HEK293 (cell line): ENCODE results near the gene ABT1.

Experiments used
- GFI1B ChIP-seq: fragments of 450-650 bp; formaldehyde crosslinking; IDR thresholded peaks from 2 replicates; pipeline ENCODE4 v1.5.1; 2016; ENCODE audit warnings: missing biosample characterization, missing genetic modification characterization
- KLF10 ChIP-seq: fragments of 450-650 bp; IDR thresholded peaks from 2 replicates; pipeline ENCODE4 v1.5.1; 2018; ENCODE audit warnings: missing biosample characterization, mild to moderate bottlenecking, missing genetic modification characterization
- MYNN ChIP-seq: fragments of 450-650 bp; formaldehyde crosslinking; IDR thresholded peaks from 2 replicates; pipeline ENCODE4 v1.5.1; 2016; ENCODE audit warnings: missing biosample characterization, missing genetic modification characterization, borderline replicate concordance
- SCRT1 ChIP-seq: fragments of 450-650 bp; formaldehyde crosslinking; IDR thresholded peaks from 2 replicates; pipeline ENCODE4 v1.5.1; 2016; ENCODE audit warnings: missing biosample characterization, missing genetic modification characterization, borderline replicate concordance
- SCRT2 ChIP-seq: fragments of 450-650 bp; formaldehyde crosslinking; IDR thresholded peaks from 2 replicates; pipeline ENCODE4 v1.5.1; 2016; ENCODE audit warnings: missing biosample characterization, missing genetic modification characterization
- SP2 ChIP-seq: fragments of 450-650 bp; formaldehyde crosslinking; IDR thresholded peaks from 2 replicates; pipeline ENCODE4 v1.5.1; 2016; ENCODE audit warnings: missing biosample characterization, missing genetic modification characterization
- YY1 ChIP-seq: fragments of 450-650 bp; formaldehyde crosslinking; IDR thresholded peaks from 2 replicates; pipeline ENCODE4 v1.5.1; 2018; ENCODE audit warnings: missing biosample characterization, missing genetic modification characterization
- ZEB2 ChIP-seq: fragments of 450-650 bp; formaldehyde crosslinking; IDR thresholded peaks from 2 replicates; pipeline ENCODE4 v1.5.1; 2016; ENCODE audit warnings: missing biosample characterization, missing genetic modification characterization
- ZFHX2 ChIP-seq: fragments of 450-650 bp; formaldehyde crosslinking; conservative IDR thresholded peaks from 2 replicates; pipeline ENCODE4 v1.5.1; 2016; ENCODE audit warnings: missing biosample characterization, missing genetic modification characterization
- ZFP37 ChIP-seq: fragments of 450-650 bp; formaldehyde crosslinking; IDR thresholded peaks from 2 replicates; pipeline ENCODE4 v1.5.1; 2016; ENCODE audit warnings: missing biosample characterization, missing genetic modification characterization
- ZNF184 ChIP-seq: fragments of 450-650 bp; IDR thresholded peaks from 2 replicates; pipeline ENCODE4 v1.5.1; 2018; ENCODE audit warnings: missing biosample characterization, mild to moderate bottlenecking, missing genetic modification characterization
- ZNF202 ChIP-seq: fragments of 450-650 bp; formaldehyde crosslinking; IDR thresholded peaks from 2 replicates; pipeline ENCODE4 v1.5.1; 2016; ENCODE audit warnings: missing biosample characterization, missing genetic modification characterization, borderline replicate concordance
- ZNF394 ChIP-seq: fragments of 450-650 bp; formaldehyde crosslinking; IDR thresholded peaks from 2 replicates; pipeline ENCODE4 v1.5.1; 2016; ENCODE audit warnings: missing biosample characterization, missing genetic modification characterization, mild to moderate bottlenecking, moderate library complexity, borderline replicate concordance
- ZNF571 ChIP-seq: fragments of 450-650 bp; formaldehyde crosslinking; IDR thresholded peaks from 2 replicates; pipeline ENCODE4 v1.5.0; 2017; ENCODE audit warnings: missing biosample characterization, missing genetic modification characterization
- ZNF664 ChIP-seq: fragments of 450-650 bp; formaldehyde crosslinking; IDR thresholded peaks from 2 replicates; pipeline ENCODE4 v1.5.1; 2016; ENCODE audit warnings: missing biosample characterization, missing genetic modification characterization
- ZXDB ChIP-seq: fragments of 450-650 bp; formaldehyde crosslinking; IDR thresholded peaks from 2 replicates; pipeline ENCODE4 v1.5.1; 2016; ENCODE audit warnings: missing biosample characterization, missing genetic modification characterization
- TF ChIP-seq, protein P1 (sequence below): fragments of 450-650 bp; formaldehyde crosslinking; IDR thresholded peaks from 2 replicates; pipeline ENCODE4 v1.5.1; 2017; ENCODE audit warnings: missing biosample characterization, missing genetic modification characterization
- TF ChIP-seq, protein P2 (sequence below): fragments of 450-650 bp; formaldehyde crosslinking; IDR thresholded peaks from 2 replicates; pipeline ENCODE4 v1.5.1; 2016; ENCODE audit warnings: missing biosample characterization, missing genetic modification characterization
- TF ChIP-seq, protein P3 (sequence below): fragments of 450-650 bp; formaldehyde crosslinking; conservative IDR thresholded peaks from 2 replicates; pipeline ENCODE4 v1.5.1; 2016; ENCODE audit warnings: low read depth, missing biosample characterization, missing genetic modification characterization
- TF ChIP-seq, protein P4 (sequence below): fragments of 450-650 bp; formaldehyde crosslinking; IDR thresholded peaks from 2 replicates; pipeline ENCODE4 v1.5.1; 2016; ENCODE audit warnings: missing biosample characterization, missing genetic modification characterization

ABT1 gene

DNA sequence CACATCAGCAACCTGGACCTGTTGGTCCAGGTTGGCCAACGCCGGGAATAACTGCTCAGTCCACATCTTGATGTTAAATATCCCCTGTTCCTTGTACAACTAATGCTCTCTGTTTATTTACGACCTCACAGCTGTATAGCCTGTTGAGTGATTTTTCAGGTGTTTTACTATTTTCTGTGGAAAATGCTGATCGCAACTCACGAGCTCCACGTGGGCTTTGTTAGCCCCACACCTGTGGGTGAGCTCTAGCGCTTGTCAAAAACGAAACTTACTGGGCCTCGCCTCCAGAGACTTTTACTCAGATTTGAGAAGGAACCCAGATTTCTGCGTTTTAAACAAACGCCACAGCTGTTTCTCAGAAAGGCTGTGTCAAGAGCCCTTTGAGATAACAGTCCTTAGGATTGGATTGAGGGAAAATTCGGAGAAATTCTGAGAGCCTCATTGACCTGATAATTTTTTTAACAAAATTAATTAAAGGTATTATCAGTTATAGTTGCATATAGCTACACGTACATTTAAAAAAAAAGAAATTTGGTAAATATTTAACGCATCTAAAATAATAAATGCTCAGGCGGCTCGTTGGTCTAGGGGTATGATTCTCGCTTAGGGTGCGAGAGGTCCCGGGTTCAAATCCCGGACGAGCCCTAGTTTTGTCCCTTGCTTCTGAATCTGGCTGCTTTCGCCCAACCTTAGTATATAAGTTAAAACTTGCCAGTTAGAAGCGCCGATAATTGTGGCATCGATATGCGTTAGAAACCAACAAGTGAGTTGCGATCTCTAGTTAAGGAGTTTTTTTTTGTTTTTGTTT, 41.9 kb upstream of the ABT1 start (continued):
- TF ChIP-seq ZNF184 (tag by site-specific recombination) (peak; percentile 48; the same call in 1 of the 2 replicates), ZNF394 (tag by site-specific recombination) (no peak; the same call in 1 of the 2 replicates), ZEB2 (tag by site-specific recombination) (peak; percentile 32; the same call in 1 of the 2 replicates), SP2 (tag by site-specific recombination) (no peak), ZNF571 (tag by site-specific recombination) (no peak), ZNF664 (tag by site-specific recombination) (0 out of 2 replicates have a peak, but pooled peaks have one; percentile 46), KLF10 (0 out of 2 replicates have a peak, but pooled peaks have one; percentile 48), ZFHX2 (tag by site-specific recombination) (no peak), SCRT1 (peak; percentile 96), YY1 (tag by site-specific recombination) (no peak), SCRT2 (tag by site-specific recombination) (peak; percentile 94), ZXDB (tag by site-specific recombination) (0 out of 2 replicates have a peak, but pooled peaks have one; percentile 13), ZNF202 (no peak), GFI1B (peak; percentile 75), MYNN (tag by site-specific recombination) (peak; percentile 57; the same call in 1 of the 2 replicates), ZFP37 (tag by site-specific recombination) (no peak)
- TF ChIP-seq, protein P1, sequence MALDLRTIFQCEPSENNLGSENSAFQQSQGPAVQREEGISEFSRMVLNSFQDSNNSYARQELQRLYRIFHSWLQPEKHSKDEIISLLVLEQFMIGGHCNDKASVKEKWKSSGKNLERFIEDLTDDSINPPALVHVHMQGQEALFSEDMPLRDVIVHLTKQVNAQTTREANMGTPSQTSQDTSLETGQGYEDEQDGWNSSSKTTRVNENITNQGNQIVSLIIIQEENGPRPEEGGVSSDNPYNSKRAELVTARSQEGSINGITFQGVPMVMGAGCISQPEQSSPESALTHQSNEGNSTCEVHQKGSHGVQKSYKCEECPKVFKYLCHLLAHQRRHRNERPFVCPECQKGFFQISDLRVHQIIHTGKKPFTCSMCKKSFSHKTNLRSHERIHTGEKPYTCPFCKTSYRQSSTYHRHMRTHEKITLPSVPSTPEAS (tag by site-specific recombination): 0 out of 2 replicates have a peak, but pooled peaks have one; percentile 8
- TF ChIP-seq, protein P2, sequence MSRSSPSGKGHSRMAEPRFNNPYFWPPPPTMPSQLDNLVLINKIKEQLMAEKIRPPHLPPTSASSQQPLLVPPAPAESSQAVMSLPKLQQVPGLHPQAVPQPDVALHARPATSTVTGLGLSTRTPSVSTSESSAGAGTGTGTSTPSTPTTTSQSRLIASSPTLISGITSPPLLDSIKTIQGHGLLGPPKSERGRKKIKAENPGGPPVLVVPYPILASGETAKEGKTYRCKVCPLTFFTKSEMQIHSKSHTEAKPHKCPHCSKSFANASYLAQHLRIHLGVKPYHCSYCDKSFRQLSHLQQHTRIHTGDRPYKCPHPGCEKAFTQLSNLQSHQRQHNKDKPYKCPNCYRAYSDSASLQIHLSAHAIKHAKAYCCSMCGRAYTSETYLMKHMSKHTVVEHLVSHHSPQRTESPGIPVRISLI (tag by site-specific recombination): peak; percentile 76; the same call in 1 of the 2 replicates
- TF ChIP-seq, protein P3, sequence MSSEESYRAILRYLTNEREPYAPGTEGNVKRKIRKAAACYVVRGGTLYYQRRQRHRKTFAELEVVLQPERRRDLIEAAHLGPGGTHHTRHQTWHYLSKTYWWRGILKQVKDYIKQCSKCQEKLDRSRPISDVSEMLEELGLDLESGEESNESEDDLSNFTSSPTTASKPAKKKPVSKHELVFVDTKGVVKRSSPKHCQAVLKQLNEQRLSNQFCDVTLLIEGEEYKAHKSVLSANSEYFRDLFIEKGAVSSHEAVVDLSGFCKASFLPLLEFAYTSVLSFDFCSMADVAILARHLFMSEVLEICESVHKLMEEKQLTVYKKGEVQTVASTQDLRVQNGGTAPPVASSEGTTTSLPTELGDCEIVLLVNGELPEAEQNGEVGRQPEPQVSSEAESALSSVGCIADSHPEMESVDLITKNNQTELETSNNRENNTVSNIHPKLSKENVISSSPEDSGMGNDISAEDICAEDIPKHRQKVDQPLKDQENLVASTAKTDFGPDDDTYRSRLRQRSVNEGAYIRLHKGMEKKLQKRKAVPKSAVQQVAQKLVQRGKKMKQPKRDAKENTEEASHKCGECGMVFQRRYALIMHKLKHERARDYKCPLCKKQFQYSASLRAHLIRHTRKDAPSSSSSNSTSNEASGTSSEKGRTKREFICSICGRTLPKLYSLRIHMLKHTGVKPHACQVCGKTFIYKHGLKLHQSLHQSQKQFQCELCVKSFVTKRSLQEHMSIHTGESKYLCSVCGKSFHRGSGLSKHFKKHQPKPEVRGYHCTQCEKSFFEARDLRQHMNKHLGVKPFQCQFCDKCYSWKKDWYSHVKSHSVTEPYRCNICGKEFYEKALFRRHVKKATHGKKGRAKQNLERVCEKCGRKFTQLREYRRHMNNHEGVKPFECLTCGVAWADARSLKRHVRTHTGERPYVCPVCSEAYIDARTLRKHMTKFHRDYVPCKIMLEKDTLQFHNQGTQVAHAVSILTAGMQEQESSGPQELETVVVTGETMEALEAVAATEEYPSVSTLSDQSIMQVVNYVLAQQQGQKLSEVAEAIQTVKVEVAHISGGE (tag by site-specific recombination): no peak
- TF ChIP-seq, protein P4, sequence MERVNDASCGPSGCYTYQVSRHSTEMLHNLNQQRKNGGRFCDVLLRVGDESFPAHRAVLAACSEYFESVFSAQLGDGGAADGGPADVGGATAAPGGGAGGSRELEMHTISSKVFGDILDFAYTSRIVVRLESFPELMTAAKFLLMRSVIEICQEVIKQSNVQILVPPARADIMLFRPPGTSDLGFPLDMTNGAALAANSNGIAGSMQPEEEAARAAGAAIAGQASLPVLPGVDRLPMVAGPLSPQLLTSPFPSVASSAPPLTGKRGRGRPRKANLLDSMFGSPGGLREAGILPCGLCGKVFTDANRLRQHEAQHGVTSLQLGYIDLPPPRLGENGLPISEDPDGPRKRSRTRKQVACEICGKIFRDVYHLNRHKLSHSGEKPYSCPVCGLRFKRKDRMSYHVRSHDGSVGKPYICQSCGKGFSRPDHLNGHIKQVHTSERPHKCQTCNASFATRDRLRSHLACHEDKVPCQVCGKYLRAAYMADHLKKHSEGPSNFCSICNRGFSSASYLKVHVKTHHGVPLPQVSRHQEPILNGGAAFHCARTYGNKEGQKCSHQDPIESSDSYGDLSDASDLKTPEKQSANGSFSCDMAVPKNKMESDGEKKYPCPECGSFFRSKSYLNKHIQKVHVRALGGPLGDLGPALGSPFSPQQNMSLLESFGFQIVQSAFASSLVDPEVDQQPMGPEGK: no peak
